ENCODE results near the gene AP2A2.

Gene AP2A2

GRCh38 chr11:991034-991433 lies 65.4 kb downstream of the AP2A2 start:
- H3K27ac ChIP-seq (ENCODE audit: low read depth, low read length): no peak overlapping the region
- H3K36me3 ChIP-seq (ENCODE audit: control insufficient read depth in 5 of 5, insufficient read depth in 5 of 5, low read length in 5 of 5): peaks cover 0 to 91% (median 82%) of the 10 kb centered on the region in 5 donors
- no peak overlapping the region for H3K9ac ChIP-seq (ENCODE audit: low read length in 5 of 5)
- no peaks in the 10 kb centered on the region for H3K9me3 ChIP-seq (ENCODE audit: control insufficient read depth in 5 of 5, low read length in 5 of 5)
- H3K4me3 ChIP-seq (ENCODE audit: low read depth in 1 of 5, low read length in 5 of 5): no peak overlapping the region
- peaks cover 0 to 11% (median 0%) of the 10 kb centered on the region in 5 donors for H3K4me1 ChIP-seq (ENCODE audit: control insufficient read depth in 5 of 5, insufficient read depth in 5 of 5, low read length in 5 of 5)
- H3K27me3 ChIP-seq (ENCODE audit: control insufficient read depth in 5 of 5, insufficient read depth in 4 of 5, low read length in 5 of 5): no peaks in the 10 kb centered on the region

DNA sequence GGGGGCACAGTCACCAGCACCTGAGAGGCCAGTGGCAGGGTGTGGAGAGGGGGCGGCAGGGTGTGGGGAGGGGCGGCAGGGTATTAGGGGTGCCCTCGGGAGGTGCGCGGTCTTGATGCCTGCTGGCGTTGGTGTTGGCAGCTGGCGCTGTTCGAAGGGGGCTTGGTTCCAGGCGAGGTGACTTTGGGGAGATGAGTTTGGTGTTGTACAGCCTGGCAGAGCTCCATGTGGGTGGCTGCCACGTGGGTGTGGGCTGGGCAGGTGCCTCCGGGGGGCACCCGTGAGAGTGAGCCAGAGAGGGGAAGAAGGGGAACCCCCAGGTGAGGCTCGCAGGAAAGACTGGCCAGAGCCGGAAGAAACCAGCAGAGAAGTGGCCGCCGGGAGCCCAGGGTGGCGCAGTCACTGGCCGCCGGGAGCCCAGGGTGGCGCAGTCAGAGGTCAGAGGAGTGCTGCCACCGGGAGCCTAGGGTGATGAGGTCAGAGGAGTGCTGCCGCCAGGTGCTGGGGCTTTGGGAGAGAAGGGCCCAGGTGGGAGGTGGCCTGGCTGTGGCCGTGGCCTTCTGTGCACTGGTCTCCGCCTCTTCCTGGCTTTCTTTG lies 66.1 kb downstream of the AP2A2 start:
- H3K9ac ChIP-seq (ENCODE audit: low read length in 5 of 5): no peak overlapping the region
- no peak overlapping the region for H3K27ac ChIP-seq (ENCODE audit: low read depth, low read length)
- H3K36me3 ChIP-seq (ENCODE audit: control insufficient read depth in 5 of 5, insufficient read depth in 5 of 5, low read length in 5 of 5): peaks cover 0 to 91% (median 82%) of the 10 kb centered on the region in 5 donors
- peaks cover 0 to 4% (median 0%) of the 10 kb centered on the region in 5 donors for H3K4me1 ChIP-seq (ENCODE audit: control insufficient read depth in 5 of 5, insufficient read depth in 5 of 5, low read length in 5 of 5)
- no peak overlapping the region for H3K4me3 ChIP-seq (ENCODE audit: low read depth in 1 of 5, low read length in 5 of 5)
- no peaks in the 10 kb centered on the region for H3K27me3 ChIP-seq (ENCODE audit: control insufficient read depth in 5 of 5, insufficient read depth in 4 of 5, low read length in 5 of 5)
- no peaks in the 10 kb centered on the region for H3K9me3 ChIP-seq (ENCODE audit: control insufficient read depth in 5 of 5, low read length in 5 of 5)

DNA sequence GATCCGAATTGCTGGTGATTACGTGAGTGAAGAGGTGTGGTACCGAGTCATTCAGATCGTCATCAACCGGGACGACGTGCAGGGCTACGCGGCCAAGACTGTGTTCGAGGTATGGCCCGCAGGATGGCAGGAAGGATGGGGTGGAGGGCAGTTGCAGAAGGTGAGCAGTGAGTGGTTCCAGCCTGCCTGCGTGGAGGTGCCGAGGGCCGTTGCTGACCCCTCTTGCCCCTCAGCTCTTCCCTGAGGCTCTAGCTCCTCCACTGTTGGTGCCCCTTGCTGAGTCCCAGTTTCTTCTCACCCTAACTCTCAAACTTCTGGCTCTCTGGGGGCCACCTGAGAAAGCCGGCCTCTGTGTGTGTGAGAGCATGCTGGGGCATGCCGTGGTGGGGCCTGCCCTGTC lies 66.9 kb downstream of the AP2A2 start:
- Histone ChIP-seq H3K36me3 (ENCODE audit: control insufficient read depth in 5 of 5, insufficient read depth in 5 of 5, low read length in 5 of 5) (peaks cover 0 to 91% (median 80%) of the 10 kb centered on the region in 5 donors), H3K4me1 (ENCODE audit: control insufficient read depth in 5 of 5, insufficient read depth in 5 of 5, low read length in 5 of 5) (peaks cover 0 to 4% (median 0%) of the 10 kb centered on the region in 5 donors), H3K27me3 (ENCODE audit: control insufficient read depth in 5 of 5, insufficient read depth in 4 of 5, low read length in 5 of 5) (no peaks in the 10 kb centered on the region), H3K27ac (ENCODE audit: low read depth, low read length) (no peak overlapping the region), H3K4me3 (ENCODE audit: low read depth in 1 of 5, low read length in 5 of 5) (no peak overlapping the region), H3K9me3 (ENCODE audit: control insufficient read depth in 5 of 5, low read length in 5 of 5) (no peaks in the 10 kb centered on the region), H3K9ac (ENCODE audit: low read length in 5 of 5) (no peak overlapping the region)

DNA sequence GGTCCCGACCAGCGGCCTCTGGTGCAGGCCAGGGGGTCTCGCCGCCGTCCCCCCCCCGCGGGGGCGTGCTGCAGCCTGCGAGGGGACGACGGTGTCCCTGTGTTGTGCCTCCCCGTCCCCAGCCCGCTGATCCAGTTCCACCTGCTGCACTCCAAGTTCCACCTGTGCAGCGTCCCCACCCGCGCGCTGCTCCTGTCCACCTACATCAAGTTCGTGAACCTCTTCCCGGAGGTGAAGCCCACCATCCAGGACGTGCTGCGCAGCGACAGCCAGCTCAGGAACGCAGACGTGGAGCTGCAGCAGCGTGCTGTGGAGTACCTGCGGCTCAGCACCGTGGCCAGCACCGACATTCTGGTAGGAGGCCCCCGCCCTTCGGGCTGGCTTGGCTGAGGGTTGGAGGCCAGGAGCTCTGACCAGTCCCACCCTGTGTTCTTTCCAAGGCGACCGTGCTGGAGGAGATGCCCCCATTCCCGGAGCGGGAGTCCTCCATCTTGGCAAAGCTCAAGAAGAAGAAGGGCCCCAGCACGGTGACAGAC lies 68.0 kb downstream of the AP2A2 start:
- Histone ChIP-seq H3K9me3 (ENCODE audit: control insufficient read depth in 5 of 5, low read length in 5 of 5) (no peaks in the 10 kb centered on the region), H3K4me1 (ENCODE audit: control insufficient read depth in 5 of 5, insufficient read depth in 5 of 5, low read length in 5 of 5) (peaks cover 0 to 4% (median 0%) of the 10 kb centered on the region in 5 donors), H3K27me3 (ENCODE audit: control insufficient read depth in 5 of 5, insufficient read depth in 4 of 5, low read length in 5 of 5) (no peaks in the 10 kb centered on the region), H3K27ac (ENCODE audit: low read depth, low read length) (no peak overlapping the region), H3K4me3 (ENCODE audit: low read depth in 1 of 5, low read length in 5 of 5) (no peak overlapping the region), H3K9ac (ENCODE audit: low read length in 5 of 5) (no peak overlapping the region), H3K36me3 (ENCODE audit: control insufficient read depth in 5 of 5, insufficient read depth in 5 of 5, low read length in 5 of 5) (peaks cover 0 to 83% (median 74%) of the 10 kb centered on the region in 5 donors)

DNA sequence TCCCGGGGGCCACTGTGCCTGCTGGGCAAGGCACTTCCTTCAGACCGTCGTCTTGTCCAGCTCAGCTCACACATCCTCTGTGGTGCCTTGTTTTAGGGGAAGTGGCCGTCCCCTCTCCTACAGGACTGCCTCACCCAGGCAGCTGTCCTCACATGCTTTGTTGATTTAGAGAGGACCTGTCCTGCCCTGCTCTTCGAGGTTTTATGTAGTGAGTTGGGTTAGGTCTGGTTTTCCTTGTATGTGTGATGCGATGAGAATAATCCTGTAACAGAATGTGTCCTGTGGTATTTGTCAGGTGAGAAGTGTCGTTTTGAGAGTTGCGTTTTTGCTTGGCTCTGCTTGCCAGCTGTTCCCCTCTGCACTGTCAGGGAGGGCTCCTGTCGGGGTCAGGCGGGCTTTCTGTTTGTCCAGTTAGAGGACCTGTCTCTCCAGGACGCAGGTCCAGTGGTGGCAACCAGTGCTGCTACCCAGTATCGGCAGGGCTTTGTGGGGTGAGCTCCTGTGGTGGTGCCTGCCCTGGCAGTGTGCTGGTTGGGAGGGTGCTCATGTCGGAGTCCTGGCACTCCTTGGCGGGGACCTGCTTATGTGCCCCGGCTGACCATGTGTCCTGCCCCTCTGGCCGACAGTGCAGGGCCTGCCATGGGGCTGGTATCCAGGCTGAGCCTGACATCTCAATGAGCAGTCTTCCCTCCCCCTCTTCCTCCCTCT lies 69.5 kb downstream of the AP2A2 start:
- Histone ChIP-seq H3K4me1 (ENCODE audit: control insufficient read depth in 5 of 5, insufficient read depth in 5 of 5, low read length in 5 of 5) (peaks cover 0 to 4% (median 0%) of the 10 kb centered on the region in 5 donors), H3K27ac (ENCODE audit: low read depth, low read length) (no peak overlapping the region), H3K36me3 (ENCODE audit: control insufficient read depth in 5 of 5, insufficient read depth in 5 of 5, low read length in 5 of 5) (peaks cover 0 to 76% (median 64%) of the 10 kb centered on the region in 5 donors)

GRCh38 chr11:995752-996420 lies 70.2 kb downstream of the AP2A2 start:
- Histone ChIP-seq H3K9ac (ENCODE audit: low read length in 5 of 5) (no peak overlapping the region), H3K9me3 (ENCODE audit: control insufficient read depth in 5 of 5, low read length in 5 of 5) (no peaks in the 10 kb centered on the region), H3K36me3 (ENCODE audit: control insufficient read depth in 5 of 5, insufficient read depth in 5 of 5, low read length in 5 of 5) (peaks cover 0 to 80% (median 67%) of the 10 kb centered on the region in 5 donors), H3K27me3 (ENCODE audit: control insufficient read depth in 5 of 5, insufficient read depth in 4 of 5, low read length in 5 of 5) (no peaks in the 10 kb centered on the region), H3K4me1 (ENCODE audit: control insufficient read depth in 5 of 5, insufficient read depth in 5 of 5, low read length in 5 of 5) (peaks cover 0 to 4% (median 0%) of the 10 kb centered on the region in 5 donors), H3K27ac (ENCODE audit: low read depth, low read length) (no peak overlapping the region), H3K4me3 (ENCODE audit: low read depth in 1 of 5, low read length in 5 of 5) (no peak overlapping the region)

More for the DNA sequence above, 69.5 kb downstream of the AP2A2 start:
- Histone ChIP-seq H3K9ac (ENCODE audit: low read length in 5 of 5) (no peak overlapping the region), H3K9me3 (ENCODE audit: control insufficient read depth in 5 of 5, low read length in 5 of 5) (no peaks in the 10 kb centered on the region), H3K4me3 (ENCODE audit: low read depth in 1 of 5, low read length in 5 of 5) (no peak overlapping the region), H3K27me3 (ENCODE audit: control insufficient read depth in 5 of 5, insufficient read depth in 4 of 5, low read length in 5 of 5) (no peaks in the 10 kb centered on the region)

- no peaks in the 10 kb centered on the region for H3K9me3 ChIP-seq (ENCODE audit: control insufficient read depth in 5 of 5, low read length in 5 of 5)
- peaks cover 0 to 81% (median 70%) of the 10 kb centered on the region in 5 donors for H3K36me3 ChIP-seq (ENCODE audit: control insufficient read depth in 5 of 5, insufficient read depth in 5 of 5, low read length in 5 of 5)
- H3K4me3 ChIP-seq (ENCODE audit: low read depth in 1 of 5, low read length in 5 of 5): no peak overlapping the region
- H3K27me3 ChIP-seq (ENCODE audit: control insufficient read depth in 5 of 5, insufficient read depth in 4 of 5, low read length in 5 of 5): no peaks in the 10 kb centered on the region
- H3K9ac ChIP-seq (ENCODE audit: low read length in 5 of 5): no peak overlapping the region
- peaks cover 0 to 4% (median 0%) of the 10 kb centered on the region in 5 donors for H3K4me1 ChIP-seq (ENCODE audit: control insufficient read depth in 5 of 5, insufficient read depth in 5 of 5, low read length in 5 of 5)
- no peak overlapping the region for H3K27ac ChIP-seq (ENCODE audit: low read depth, low read length)
Observed at GRCh38 chr11:996681-997080, 71.0 kb downstream of the AP2A2 start.

- H3K36me3 ChIP-seq (ENCODE audit: control insufficient read depth in 5 of 5, insufficient read depth in 5 of 5, low read length in 5 of 5): peaks cover 0 to 81% (median 73%) of the 10 kb centered on the region in 5 donors
- H3K9me3 ChIP-seq (ENCODE audit: control insufficient read depth in 5 of 5, low read length in 5 of 5): no peaks in the 10 kb centered on the region
- no peak overlapping the region for H3K27ac ChIP-seq (ENCODE audit: low read depth, low read length)
- no peak overlapping the region for H3K4me3 ChIP-seq (ENCODE audit: low read depth in 1 of 5, low read length in 5 of 5)
- H3K4me1 ChIP-seq (ENCODE audit: control insufficient read depth in 5 of 5, insufficient read depth in 5 of 5, low read length in 5 of 5): peaks cover 0 to 4% (median 0%) of the 10 kb centered on the region in 5 donors
- H3K9ac ChIP-seq (ENCODE audit: low read length in 5 of 5): no peak overlapping the region
- no peaks in the 10 kb centered on the region for H3K27me3 ChIP-seq (ENCODE audit: control insufficient read depth in 5 of 5, insufficient read depth in 4 of 5, low read length in 5 of 5)
Observed at GRCh38 chr11:997907-998306, 72.2 kb downstream of the AP2A2 start.

- peaks cover 0 to 81% (median 72%) of the 10 kb centered on the region in 5 donors for H3K36me3 ChIP-seq (ENCODE audit: control insufficient read depth in 5 of 5, insufficient read depth in 5 of 5, low read length in 5 of 5)
- H3K4me3 ChIP-seq (ENCODE audit: low read depth in 1 of 5, low read length in 5 of 5): no peak overlapping the region
- H3K27me3 ChIP-seq (ENCODE audit: control insufficient read depth in 5 of 5, insufficient read depth in 4 of 5, low read length in 5 of 5): no peaks in the 10 kb centered on the region
- H3K27ac ChIP-seq (ENCODE audit: low read depth, low read length): no peak overlapping the region
- no peaks in the 10 kb centered on the region for H3K9me3 ChIP-seq (ENCODE audit: control insufficient read depth in 5 of 5, low read length in 5 of 5)
- peaks cover 0 to 4% (median 0%) of the 10 kb centered on the region in 5 donors for H3K4me1 ChIP-seq (ENCODE audit: control insufficient read depth in 5 of 5, insufficient read depth in 5 of 5, low read length in 5 of 5)
- no peak overlapping the region for H3K9ac ChIP-seq (ENCODE audit: low read length in 5 of 5)
Observed at GRCh38 chr11:999009-999408, 73.3 kb downstream of the AP2A2 start.

Data from subcutaneous abdominal adipose tissue (tissue), 5 donors.